ENCODE data around the gene PRRT3.
"Not testable (repeated sequence)": the region's sequence is repeated elsewhere in the genome, so short reads cannot be mapped to it uniquely, and the experiment has no call there.

Gene PRRT3

DNA sequence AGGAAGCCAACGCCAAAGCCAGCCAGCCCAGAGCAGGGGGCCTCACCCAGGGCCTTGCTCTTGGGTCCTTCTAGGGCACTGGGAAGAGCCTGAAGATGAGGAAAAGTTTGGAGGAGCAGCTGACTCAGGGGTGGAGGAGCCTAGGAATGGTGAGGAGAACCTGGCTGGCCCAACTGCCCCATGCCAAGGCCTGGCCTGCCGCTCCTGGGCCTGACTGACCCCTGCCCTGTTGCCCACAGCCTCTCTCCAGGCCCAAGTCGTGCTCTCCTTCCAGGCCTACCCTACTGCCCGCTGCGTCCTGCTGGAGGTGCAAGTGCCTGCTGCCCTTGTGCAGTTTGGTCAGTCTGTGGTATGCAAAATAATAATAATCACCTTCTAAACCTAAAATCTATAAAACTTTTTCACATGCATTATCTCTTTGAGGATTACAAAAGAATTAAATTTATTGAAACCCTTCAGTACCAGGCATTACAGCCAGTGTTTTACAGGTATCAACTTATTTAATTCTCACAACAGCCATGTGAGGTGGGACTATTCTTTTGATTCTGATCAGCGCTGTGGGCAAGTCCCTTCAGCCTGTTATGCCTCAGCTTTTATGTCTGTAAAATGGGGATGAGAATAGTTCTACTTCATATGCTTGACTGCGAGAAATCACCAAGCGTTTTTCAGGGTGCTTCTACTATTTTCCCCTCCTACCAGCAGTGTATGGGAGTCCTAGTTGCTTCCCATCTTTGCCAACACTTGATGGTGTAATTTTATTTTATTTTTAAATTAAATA, 33.8 kb downstream of the PRRT3 start:
- DNase-seq (ENCODE audit: low spot score): no peak

DNA sequence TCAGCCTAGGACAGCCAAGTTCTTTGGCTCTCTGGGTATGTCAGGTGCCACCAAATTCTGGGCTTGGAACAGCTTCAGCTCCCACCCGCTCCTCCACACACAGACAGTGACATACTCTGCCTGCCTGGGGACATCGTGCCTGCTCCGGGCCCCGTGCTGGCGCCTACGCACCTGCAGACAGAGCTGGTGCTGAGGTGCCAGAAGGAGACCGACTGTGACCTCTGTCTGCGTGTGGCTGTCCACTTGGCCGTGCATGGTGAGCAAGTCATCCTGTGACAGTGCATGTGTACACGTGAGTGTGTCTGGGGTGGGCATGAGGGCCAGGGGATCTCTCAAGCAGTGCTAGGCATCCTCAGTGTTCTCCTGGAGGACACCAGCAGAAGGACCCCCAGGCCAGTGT, 34.4 kb downstream of the PRRT3 start:
- no peak for DNase-seq (ENCODE audit: low spot score)

DNA sequence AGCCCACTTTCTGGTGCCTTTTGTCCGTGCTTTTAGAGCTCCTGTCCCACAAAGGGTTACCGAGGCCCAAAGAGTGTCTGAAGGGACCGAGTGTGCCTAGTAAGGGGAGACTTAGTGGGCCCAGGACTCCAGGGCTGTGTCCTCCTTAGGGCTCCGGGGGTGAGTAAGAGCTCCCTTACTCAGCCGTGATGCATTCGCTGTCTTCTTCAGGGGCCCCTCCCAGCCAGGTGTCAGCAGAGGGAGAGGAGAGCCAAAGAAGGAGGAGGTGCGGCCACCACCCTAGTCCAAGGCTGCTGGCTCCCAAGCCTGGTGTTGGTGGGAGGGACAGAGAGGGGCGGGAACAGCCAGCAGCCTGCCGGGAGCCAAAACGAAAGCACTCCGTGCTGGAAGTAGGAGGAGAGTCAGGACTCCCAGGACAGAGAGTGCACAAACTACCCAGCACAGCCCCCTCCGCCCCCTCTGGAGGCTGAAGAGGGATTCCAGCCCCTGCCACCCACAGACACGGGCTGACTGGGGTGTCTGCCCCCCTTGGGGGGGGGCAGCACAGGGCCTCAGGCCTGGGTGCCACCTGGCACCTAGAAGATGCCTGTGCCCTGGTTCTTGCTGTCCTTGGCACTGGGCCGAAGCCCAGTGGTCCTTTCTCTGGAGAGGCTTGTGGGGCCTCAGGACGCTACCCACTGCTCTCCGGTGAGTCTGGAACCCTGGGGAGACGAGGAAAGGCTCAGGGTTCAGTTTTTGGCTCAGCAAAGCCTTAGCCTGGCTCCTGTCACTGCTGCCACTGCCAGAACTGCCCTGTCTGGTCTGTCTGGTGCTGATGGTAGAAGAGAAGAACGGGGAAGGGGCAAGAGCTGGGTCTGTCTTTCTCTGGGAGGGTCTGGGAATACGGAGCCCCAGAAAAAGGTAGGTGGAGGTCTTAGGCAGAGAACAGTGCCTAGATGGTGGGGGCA, 35.2 kb downstream of the PRRT3 start, which contains the start of gene IL17RC:
Gene IL17RC, plus strand, starts transcription at position 365 of the 947 bp plus-strand sequence. Its CDS starts 218 bp downstream, at position 583.
- DNase-seq (ENCODE audit: low spot score): peak; percentile 79

DNA sequence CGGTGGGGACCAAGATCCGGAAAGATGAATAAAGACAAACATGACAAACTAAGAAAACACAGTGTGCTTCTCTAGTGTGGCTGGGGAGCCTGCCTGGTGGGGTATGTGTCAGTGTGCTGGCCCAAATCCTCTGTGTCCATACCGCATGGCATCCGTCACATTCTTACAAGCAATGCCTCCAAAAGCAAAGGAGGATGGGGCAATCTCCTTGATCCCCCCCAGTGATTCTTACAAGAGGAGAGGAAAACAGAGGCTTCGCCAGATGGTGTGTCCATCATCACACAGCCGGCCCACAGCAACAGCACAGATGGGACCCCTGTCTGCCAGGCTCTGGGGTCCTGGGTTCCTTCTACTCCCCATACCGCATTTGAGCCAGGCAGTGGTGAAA, 35.9 kb downstream of the PRRT3 start:
- DNase-seq (ENCODE audit: low spot score): no peak

DNA sequence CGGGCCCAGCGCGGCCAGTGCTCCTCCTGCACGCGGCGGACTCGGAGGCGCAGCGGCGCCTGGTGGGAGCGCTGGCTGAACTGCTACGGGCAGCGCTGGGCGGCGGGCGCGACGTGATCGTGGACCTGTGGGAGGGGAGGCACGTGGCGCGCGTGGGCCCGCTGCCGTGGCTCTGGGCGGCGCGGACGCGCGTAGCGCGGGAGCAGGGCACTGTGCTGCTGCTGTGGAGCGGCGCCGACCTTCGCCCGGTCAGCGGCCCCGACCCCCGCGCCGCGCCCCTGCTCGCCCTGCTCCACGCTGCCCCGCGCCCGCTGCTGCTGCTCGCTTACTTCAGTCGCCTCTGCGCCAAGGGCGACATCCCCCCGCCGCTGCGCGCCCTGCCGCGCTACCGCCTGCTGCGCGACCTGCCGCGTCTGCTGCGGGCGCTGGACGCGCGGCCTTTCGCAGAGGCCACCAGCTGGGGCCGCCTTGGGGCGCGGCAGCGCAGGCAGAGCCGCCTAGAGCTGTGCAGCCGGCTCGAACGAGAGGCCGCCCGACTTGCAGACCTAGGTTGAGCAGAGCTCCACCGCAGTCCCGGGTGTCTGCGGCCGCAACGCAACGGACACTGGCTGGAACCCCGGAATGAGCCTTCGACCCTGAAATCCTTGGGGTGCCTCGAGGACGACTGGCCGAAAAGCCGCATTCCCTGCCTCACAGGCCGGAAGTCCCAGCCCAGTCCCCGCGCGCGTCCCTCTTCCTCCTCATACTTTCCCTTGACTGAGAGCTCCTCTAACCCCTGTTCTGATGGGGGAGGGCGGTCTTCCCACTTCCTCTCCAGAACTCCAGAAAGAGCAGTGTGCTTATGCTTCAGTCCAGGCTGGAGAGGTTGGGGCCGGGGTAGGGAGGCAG, 36.7 kb downstream of the PRRT3 start:
- DNase-seq (ENCODE audit: low spot score): peak; percentile 68

DNA sequence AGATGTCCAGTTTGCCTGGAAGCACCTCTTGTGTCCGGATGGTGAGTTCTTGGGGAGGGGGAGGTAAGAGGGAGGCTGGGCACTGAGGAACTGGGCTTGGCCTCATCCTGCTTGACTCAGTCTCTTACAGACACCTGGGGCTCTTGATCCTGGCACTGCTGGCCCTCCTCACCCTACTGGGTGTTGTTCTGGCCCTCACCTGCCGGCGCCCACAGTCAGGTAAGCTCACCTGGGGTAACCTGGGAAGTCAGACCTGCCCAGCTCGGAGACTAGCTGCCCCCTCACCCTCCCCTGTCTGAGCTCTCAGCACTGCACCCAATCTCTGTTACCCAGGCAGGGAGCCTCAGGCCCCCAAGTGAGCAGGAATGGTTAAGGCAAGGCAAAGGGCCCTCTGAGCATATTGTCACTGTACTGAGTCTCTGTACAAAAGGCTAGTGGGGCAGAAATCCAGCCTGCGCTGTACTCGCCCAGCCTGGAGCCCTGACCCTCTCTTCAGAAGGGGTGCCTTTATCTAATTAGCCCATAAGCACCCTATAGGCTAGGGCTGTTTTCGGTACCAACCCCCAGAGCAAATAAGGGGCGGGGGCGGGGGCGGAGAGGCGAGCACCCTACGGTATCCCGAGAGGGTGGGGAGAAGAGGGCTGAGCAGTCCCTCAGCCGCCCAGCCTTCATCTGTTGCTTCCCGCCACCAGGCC, 37.5 kb downstream of the PRRT3 start:
- no peak for DNase-seq (ENCODE audit: low spot score)

DNA sequence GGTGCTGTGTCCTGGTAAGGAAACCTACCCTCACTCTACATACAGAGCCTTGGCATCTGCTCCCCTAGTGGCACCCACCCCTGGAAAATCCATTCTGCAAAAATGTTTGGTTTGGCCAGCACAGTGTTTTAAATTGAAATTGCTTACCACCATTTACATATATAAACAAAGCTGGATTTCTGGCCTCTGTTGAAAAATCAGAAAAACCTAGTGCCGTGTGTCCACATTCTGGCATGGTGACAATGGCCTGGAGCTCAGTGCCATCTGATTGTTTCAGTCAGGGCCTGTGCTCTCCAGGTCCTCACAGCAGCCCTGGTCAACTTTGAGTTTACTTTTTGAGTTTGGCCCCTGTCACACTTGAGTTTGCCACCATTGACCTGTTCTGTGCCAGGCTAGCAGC, 38.2 kb downstream of the PRRT3 start:
- DNase-seq (ENCODE audit: low spot score): no peak

DNA sequence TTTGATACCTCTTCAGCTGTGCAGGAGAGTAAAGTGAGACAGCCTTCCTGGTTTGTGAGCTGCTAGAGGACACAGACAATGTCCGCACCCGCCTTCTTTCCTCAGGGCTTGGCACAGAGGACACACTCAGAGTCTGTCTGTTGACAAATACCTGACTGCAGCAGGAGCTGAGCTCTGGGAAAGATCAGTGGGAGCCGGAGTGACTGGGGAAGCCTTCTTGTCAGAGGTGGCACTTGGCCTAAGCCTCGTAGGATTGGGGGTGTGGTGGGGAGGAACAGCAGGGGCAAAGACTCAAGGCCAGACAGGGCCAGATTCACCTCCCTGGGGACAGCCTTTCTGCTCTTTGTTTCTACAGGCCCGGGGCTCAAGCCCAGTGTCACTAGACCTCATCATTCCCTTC, 38.6 kb downstream of the PRRT3 start:
- no peak for DNase-seq (ENCODE audit: low spot score)

DNA sequence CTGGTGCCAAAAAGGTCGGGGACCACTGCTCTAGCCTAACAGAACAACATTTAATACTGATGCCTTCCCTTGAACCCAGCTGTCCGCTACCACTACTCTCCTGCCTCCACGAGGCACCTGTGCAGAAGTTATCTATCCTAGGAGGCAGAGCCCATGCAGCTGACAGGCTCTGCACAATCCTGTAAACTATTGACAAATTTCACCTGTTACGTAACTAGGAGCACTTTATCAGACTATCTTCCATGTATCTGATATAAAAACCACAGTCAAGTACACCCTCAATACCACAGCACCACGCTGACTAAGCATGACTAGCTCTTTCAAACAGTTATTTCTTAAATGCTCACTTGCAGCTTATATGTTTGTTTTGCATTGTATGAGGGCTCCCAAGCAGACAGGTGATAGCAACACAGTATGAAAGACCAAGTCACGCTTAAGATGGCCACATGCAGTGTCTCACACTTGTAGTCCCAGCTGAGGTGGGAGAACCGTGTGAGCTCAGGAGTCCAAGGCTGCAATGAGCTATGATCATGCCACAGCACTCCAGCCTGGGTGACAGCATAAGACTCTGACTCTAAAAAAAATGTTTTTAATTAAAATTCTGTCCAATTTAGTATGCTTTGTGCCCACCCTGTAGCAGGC, 39.8 kb downstream of the PRRT3 start:
- DNase-seq (ENCODE audit: low spot score): no peak

DNA sequence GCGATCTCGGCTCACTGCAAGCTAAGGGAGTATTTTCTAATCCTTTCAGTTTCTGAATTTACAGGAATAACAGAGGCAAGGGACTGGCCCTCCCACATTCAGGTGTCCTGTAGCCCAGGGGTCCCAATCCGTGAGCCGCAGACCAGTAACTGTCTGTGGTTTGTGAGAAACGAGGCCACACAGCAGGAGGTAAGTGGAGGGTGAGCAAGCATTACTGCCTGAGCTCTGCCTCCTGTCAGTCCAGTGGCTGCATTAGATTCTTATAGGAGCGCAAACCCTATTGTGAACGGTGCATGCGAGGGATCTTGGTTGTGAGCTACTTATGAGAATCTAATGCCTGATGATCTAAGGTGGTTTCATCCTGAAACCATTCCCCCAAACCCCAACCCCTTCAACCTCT, 40.3 kb downstream of the PRRT3 start:
- no peak for DNase-seq (ENCODE audit: low spot score)

DNA sequence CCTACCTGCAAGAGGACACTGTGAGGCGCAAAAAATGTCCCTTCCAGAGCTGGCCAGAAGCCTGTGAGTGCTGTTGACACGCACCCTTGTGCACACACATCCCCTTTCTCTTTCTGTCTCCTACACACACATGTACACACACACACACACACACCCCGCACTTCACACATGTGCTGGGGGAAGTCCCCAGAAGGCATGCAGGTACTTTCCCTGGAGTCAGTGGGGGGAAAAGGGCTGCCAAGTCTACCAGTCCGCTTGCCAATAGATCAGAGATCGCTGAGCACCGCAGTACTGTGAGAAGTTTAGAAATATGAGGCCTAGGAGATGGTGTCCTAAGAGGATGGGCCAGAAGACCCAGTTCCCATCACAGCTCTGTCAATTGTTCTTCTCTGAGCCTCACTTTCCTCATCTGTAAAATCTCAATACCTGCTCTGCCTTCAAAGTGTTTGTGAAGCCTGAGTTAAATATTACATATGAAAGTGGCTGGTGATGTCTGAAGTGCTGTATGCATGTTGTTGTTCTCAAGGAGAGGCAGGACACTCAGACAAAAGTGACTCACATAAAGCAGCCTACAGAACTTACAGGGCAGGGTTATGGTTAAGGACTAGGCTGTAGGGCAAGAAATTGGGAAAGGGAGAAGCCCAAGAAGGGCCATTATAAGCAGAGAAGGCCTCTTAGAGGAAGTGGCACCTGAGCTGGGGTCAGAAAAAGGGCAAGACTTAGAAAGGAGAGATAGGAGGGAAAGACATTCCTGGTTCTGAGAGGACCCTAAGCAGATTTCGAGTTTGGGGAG, 42.8 kb downstream of the PRRT3 start:
- DNase-seq (ENCODE audit: low spot score): no peak

DNA sequence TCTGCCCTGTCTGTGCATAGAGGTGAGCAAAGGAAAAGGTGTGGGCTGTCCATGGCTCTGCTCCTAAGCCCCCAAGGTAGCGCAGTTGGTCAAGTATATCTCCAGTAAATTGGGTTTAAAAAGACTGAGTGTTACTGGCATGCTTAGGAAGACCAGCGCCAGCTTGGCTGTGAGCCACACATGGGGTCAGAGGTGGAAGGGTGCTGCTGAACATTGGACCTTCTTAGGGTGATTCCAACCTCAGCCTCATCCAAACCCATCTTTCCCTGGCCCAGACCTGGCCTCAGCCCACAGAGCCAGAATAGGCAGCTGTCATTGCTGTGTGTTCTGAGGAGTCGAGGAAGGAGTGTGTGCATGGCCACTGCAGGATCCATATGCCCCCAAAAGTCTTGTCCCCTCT, 43.9 kb downstream of the PRRT3 start:
- DNase-seq (ENCODE audit: low spot score): no peak

DNA sequence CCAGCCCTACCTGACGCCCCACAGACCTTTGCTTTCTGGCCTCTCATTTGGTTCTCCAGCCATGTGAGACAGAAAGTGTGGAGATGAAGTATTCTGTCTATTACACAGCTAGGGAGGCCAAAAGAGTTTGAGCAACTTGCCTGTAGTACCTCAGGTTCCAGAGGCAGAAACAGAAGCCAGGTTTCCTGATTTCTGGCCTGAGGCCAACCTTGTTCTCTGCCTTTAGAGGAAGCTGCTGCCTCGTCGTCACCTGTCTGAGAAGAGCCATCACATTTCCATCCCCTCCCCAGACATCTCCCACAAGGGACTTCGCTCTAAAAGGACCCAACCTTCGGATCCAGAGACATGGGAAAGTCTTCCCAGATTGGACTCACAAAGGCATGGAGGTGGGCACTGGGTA, 45.7 kb downstream of the PRRT3 start:
- DNase-seq (ENCODE audit: low spot score): no peak

DNA sequence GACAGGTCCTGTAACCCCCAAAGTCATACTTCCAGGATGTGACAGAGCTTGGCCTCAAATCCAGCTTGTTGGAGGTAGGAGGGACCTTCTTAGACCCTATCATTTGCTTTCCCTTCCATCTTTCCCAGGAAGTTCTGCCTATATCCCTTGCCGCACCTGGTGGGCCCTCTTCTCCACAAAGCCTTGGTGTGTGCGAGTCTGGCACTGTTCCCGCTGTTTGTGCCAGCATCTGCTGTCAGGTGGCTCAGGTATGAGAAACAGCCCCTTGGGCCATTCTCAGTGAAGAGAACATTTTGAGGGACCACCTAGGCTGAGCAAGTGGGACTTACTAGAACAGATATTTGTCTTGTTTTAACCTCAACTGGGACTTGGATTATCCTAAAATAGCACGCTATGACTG, 48.3 kb downstream of the PRRT3 start:
- no peak for DNase-seq (ENCODE audit: low spot score)

DNA sequence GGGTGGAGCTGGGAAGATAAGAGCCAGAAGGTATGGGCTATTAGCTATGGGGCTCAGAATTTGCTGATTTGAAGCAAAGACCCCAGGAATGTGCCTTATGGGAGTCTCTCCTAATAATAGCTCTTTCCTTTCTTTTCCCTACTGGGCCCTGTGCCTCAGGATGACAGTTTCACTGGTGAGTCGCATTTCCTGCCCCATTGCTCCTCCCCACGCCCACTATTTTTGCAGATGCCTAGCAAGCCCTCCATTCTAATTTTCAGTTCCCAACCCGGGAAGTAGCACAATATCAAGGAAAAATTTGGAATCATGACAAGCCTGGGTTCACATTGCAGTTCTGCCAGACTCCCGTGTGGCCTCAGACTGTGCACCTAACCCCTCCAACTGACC, 49.0 kb downstream of the PRRT3 start:
- no peak for DNase-seq (ENCODE audit: low spot score)

DNA sequence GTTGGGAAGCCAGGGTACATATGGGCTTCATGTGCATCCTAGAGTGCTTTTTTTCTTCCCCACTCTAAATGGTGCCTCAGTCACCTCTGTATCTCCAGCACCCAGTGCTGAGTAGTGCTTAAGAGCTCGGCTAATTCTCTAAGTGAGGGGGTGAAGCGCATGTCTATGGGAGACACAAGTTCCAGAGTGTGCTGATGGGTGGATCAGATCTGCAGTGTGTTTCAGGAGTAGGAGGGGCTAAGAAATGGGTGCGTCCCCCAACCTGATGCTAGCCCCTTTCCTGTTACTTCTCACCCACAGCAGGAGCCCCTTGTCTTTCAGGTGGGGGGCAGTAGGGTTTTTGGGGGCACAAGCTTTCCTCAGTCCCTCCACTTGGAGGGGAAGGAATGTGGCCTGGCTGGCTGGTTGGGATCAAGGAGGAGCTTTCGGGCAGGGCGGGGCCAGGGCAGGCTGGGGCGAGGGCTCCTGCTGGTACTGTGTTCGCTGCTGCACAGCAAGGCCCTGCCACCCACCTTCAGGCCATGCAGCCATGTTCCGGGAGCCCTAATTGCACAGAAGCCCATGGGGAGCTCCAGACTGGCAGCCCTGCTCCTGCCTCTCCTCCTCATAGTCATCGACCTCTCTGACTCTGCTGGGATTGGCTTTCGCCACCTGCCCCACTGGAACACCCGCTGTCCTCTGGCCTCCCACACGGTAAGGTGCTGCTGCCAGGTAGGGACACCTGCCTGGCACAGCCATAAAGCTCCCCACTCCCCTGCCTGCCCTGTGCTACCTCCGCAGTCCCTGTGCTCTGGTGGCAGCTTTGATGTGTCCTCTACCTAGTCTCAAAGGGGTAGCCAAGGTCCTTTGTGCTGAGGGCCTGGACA, 49.6 kb downstream of the PRRT3 start, which contains the start of gene IL17RE:
Gene IL17RE, plus strand, starts transcription at position 477 of the 866 bp plus-strand sequence. Its CDS starts 85 bp downstream, at position 562.
- DNase-seq (ENCODE audit: low spot score): no peak

DNA sequence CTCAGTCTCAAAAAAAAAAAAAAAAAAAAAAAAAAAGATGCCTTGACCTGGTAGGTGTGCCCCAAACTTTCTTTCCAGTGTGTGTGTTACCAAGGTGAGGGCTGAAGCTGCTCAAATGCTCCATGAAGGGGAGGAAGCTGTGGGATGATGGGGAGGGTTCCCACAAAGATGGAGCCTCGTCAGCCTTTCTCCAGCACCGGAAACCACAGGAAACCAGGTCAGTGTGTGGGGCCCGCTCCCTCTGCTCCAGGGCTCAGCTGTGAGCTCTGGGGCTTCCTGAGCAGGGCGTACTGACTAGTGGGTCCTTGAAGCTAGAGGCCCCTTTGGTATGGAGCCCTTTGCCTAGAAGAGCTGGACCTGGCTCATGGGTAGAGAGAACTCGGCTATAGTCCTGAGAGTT, 50.2 kb downstream of the PRRT3 start:
- DNase-seq (ENCODE audit: low spot score): no peak

DNA sequence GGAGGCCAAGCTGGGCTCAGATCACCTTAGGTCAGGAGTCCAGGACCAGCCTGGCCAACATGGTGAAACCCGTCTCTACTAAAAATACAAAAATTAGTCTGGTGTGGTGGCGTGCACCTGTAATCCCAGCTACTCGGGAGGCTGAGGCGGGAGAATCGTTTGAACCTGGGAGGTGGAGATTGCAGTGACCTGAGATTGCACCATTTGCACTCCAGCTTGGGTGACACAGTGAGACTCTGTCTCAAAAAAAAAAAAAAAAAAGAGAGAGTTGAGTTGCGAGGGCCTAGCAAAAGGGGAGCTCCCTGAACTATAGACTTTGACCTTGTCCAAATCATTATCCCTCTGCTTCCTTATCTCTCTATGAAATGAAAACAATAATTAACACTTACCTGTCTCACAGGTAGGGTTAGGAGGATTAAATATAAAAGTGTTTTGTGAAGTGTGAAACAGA, 51.2 kb downstream of the PRRT3 start:
- DNase-seq (ENCODE audit: low spot score): not testable (repeated sequence)

DNA sequence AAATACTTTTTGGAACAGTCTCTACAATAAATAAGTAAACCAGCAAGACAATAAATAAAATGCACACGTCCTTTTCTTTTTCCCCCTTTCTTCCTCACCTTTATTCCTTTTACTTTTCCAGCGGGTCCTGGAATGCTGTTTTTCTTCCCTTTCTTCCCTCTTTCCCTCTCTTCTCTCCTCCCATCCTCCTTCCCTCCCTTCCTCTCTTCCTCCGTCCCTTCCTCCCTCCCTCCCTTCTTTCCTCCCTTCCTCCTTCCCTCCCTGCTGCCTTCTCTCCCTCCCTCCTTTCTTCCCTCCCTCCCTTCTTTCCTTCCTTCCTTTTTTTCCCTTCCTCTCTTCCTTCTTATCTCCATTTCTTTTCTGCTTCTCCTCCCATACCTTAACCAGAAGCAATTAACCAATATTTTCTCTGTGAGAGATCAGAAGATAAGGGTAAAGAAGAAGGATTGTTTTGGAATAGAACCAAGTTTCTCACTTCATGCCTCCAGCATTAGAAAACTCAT, 52.9 kb downstream of the PRRT3 start:
- DNase-seq (ENCODE audit: low spot score): no peak

Data from Ammon's horn (tissue), 1 donor.